Measurements from ENCODE around the gene OXSR1. TPM values are rescaled to one million over a fixed set of nuclear protein-coding genes. Genes with fewer than 3 reads are reported as not detected.

The OXSR1 gene
- total and polyA plus RNA-seq, 10 of the 15 experiments (the other 5 are each of a cell fraction or from before 2014, with no cell fraction given) = 12.4 to 54.6 (median 35.7) TPM

DNA sequence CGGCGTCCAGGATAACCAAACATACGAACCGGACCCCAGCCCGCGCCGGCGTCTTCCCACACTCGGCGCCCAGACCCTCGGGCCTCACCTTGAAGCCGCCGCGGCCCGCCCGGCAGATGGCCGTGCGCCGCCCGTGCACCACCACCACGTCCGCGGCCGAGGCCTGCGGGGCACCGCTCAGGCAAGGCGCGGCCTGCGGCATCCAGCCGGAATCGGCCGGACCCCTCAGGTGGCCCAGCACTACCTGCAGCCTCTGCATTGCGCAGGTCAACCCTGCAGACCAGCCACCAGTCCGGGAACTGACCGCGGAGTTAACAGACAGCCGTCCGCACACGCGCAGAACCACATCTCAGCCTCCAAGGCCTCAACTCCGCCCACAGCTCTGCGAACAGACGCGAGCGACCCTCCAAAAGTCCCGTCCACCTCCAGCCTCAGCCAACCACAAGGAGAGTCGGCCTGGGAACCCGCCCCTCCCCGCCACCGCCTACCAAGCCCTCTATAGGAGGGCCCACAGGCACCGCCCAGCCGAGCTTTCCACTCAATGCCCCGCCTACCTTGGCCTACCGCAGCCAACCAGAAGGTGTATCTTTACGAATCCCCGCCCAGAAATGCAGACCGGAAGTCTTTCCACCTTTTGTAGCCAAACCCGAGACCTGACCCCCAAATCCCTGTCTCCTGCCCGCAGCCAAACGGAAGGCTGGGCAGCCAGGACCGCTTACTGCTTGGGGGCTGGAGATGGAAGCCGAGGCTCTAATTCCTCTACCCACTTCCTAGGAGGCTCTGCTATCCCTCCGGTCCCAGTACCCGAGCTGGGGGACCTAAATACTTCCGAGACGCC lies 28.3 kb upstream of the OXSR1 start, which contains the start of gene ACAA1 (continued):
- TF ChIP-seq, protein P1, sequence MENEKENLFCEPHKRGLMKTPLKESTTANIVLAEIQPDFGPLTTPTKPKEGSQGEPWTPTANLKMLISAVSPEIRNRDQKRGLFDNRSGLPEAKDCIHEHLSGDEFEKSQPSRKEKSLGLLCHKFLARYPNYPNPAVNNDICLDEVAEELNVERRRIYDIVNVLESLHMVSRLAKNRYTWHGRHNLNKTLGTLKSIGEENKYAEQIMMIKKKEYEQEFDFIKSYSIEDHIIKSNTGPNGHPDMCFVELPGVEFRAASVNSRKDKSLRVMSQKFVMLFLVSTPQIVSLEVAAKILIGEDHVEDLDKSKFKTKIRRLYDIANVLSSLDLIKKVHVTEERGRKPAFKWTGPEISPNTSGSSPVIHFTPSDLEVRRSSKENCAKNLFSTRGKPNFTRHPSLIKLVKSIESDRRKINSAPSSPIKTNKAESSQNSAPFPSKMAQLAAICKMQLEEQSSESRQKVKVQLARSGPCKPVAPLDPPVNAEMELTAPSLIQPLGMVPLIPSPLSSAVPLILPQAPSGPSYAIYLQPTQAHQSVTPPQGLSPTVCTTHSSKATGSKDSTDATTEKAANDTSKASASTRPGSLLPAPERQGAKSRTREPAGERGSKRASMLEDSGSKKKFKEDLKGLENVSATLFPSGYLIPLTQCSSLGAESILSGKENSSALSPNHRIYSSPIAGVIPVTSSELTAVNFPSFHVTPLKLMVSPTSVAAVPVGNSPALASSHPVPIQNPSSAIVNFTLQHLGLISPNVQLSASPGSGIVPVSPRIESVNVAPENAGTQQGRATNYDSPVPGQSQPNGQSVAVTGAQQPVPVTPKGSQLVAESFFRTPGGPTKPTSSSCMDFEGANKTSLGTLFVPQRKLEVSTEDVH (IDR thresholded peaks at IDR 0.05; ENCODE audit: low read depth, partially characterized antibody) = no peak
- TF ChIP-seq WRNIP1 (IDR thresholded peaks at IDR 0.05; ENCODE audit: borderline replicate concordance, low read depth, low read length) (no peak), TARDBP (IDR thresholded peaks at IDR 0.05; ENCODE audit: borderline replicate concordance) (no peak), SMAD5 (IDR thresholded peaks at IDR 0.05; ENCODE audit: low read depth) (peak; percentile 54; the same call in 1 of the 2 replicates), EGR1 (IDR thresholded peaks at IDR 0.05; ENCODE audit: borderline replicate concordance in 1 of 2, low read depth in 2 of 2, low read length in 2 of 2) (no peak), FOXM1 (IDR thresholded peaks at IDR 0.05; ENCODE audit: low read depth, low read length) (no peak), ZNF207 (IDR thresholded peaks at IDR 0.05; ENCODE audit: borderline replicate concordance) (0 out of 2 replicates have a peak, but pooled peaks have one; percentile 25), RAD21 (IDR thresholded peaks at IDR 0.05; ENCODE audit: insufficient read depth, low read depth, low read length) (no peak), TAF1 (IDR thresholded peaks at IDR 0.05; ENCODE audit: borderline replicate concordance, low read depth, low read length) (peak; percentile 69; the same call in 1 of the 2 replicates), RCOR1 (conservative IDR thresholded peaks at IDR 0.05; ENCODE audit: low read depth, low read length) (no peak), JUNB (IDR thresholded peaks at IDR 0.05) (no peak)
- TF ChIP-seq, protein P2, sequence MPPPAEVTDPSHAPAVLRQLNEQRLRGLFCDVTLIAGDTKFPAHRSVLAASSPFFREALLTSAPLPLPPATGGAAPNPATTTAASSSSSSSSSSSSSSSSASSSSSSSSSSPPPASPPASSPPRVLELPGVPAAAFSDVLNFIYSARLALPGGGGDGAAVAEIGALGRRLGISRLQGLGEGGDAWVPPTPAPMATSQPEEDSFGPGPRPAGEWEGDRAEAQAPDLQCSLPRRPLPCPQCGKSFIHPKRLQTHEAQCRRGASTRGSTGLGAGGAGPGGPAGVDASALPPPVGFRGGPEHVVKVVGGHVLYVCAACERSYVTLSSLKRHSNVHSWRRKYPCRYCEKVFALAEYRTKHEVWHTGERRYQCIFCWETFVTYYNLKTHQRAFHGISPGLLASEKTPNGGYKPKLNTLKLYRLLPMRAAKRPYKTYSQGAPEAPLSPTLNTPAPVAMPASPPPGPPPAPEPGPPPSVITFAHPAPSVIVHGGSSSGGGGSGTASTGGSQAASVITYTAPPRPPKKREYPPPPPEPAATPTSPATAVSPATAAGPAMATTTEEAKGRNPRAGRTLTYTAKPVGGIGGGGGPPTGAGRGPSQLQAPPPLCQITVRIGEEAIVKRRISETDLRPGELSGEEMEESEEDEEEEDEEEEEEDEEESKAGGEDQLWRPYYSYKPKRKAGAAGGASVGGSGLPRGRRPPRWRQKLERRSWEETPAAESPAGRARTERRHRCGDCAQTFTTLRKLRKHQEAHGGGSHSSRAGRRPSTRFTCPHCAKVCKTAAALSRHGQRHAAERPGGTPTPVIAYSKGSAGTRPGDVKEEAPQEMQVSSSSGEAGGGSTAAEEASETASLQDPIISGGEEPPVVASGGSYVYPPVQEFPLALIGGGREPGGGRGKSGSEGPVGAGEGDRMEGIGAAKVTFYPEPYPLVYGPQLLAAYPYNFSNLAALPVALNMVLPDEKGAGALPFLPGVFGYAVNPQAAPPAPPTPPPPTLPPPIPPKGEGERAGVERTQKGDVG (CRISPR knock-in tag; IDR thresholded peaks at IDR 0.05) = no peak
- TF ChIP-seq, protein P3, sequence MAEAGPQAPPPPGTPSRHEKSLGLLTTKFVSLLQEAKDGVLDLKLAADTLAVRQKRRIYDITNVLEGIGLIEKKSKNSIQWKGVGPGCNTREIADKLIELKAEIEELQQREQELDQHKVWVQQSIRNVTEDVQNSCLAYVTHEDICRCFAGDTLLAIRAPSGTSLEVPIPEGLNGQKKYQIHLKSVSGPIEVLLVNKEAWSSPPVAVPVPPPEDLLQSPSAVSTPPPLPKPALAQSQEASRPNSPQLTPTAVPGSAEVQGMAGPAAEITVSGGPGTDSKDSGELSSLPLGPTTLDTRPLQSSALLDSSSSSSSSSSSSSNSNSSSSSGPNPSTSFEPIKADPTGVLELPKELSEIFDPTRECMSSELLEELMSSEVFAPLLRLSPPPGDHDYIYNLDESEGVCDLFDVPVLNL (IDR thresholded peaks at IDR 0.05; ENCODE audit: low read depth, low read length) = no peak
- TF ChIP-seq, protein P4, sequence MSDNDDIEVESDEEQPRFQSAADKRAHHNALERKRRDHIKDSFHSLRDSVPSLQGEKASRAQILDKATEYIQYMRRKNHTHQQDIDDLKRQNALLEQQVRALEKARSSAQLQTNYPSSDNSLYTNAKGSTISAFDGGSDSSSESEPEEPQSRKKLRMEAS (IDR thresholded peaks at IDR 0.05; ENCODE audit: low read depth, low read length) = peak; percentile 40; the same call in 1 of the 2 replicates
- TF ChIP-seq, protein P5, sequence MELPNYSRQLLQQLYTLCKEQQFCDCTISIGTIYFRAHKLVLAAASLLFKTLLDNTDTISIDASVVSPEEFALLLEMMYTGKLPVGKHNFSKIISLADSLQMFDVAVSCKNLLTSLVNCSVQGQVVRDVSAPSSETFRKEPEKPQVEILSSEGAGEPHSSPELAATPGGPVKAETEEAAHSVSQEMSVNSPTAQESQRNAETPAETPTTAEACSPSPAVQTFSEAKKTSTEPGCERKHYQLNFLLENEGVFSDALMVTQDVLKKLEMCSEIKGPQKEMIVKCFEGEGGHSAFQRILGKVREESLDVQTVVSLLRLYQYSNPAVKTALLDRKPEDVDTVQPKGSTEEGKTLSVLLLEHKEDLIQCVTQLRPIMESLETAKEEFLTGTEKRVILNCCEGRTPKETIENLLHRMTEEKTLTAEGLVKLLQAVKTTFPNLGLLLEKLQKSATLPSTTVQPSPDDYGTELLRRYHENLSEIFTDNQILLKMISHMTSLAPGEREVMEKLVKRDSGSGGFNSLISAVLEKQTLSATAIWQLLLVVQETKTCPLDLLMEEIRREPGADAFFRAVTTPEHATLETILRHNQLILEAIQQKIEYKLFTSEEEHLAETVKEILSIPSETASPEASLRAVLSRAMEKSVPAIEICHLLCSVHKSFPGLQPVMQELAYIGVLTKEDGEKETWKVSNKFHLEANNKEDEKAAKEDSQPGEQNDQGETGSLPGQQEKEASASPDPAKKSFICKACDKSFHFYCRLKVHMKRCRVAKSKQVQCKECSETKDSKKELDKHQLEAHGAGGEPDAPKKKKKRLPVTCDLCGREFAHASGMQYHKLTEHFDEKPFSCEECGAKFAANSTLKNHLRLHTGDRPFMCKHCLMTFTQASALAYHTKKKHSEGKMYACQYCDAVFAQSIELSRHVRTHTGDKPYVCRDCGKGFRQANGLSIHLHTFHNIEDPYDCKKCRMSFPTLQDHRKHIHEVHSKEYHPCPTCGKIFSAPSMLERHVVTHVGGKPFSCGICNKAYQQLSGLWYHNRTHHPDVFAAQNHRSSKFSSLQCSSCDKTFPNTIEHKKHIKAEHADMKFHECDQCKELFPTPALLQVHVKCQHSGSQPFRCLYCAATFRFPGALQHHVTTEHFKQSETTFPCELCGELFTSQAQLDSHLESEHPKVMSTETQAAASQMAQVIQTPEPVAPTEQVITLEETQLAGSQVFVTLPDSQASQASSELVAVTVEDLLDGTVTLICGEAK (IDR thresholded peaks at IDR 0.05; ENCODE audit: borderline replicate concordance) = no peak; the same call in 1 of the 2 replicates

Data from GM12878 (cell line).